GM21515 (cell line): ENCODE data around the gene OR52H1.

Experiments used
- ATAC-seq: cut with Tn5 transposase; IDR thresholded peaks from one replicate; pipeline ENCODE4 v1.9.1; 2021; ENCODE audit not compliant: unreplicated experiment

Gene OR52H1

DNA sequence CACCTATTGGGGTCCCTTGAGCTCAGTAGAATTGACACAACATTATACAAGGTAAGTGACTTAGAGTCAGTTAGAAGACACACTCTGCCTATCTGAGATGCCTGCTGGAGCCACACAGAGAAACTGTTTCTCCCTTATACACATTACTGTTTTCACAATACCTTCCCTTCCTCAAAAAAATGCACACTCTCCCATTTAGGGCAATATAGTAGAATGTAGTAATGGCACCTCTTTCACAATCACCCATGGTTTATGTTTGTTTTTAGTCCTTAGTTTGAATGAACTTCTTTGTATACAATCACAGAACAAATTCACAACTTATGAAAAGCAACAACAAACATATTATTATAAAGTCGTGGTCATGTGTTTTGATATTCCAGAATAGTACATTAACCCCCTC is 14.3 kb downstream of the OR52H1 start:
- no peak for ATAC-seq

DNA sequence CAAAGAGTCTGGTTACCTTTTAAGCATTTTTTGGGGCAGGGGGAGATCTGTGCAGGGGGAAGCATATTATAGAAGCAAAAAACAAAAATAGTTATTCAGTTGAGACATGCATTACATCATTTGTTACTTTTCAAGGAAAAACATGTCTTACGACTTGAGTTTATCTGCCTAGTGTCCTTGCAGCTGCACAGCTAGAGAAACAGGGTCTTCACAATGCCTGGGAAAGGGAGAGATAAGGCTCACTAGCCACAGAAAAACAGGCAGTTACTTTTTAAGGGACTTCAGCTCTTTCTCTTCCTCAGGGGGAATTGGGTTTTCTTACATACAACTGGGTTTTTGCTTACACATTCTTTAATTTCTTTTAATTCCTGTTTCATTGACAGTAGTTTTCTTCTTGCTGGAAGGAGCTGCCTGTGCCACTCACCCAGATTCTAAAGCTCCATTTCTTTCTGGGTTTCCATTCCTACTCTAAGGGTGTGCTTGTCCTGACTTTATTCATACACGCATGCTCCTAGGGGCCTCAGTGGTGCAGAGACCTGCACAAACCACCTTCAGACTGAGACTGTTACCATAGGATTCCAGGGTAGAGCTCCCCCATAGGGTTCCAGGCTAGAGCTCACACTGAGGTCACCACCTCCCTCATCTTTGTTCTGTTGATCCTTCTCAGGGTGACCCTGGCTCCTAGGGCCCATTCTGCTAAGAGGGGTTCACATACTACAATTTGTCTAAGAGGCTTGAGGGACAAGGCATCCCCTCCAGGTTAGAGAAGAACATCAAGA is 17.1 kb downstream of the OR52H1 start:
- ATAC-seq: no peak

DNA sequence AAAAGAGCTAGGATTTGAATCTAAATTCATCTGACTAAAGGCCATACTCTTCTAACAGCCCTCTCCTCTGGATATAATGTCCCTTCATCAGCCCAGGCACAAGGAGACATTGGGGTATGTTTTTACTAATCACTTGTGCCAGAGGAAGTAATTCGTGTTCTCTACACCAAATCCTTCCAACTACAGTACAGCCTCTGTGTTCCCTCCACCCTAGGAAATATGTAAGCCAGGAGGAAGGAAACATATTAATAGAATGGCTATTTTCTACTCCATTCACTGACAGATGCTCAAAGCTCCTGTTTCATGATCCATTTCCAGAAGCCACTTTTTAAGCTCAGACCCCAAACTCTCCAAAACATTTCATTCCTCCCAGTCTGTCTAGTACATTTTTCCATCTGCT is 19.8 kb downstream of the OR52H1 start:
- no peak for ATAC-seq

DNA sequence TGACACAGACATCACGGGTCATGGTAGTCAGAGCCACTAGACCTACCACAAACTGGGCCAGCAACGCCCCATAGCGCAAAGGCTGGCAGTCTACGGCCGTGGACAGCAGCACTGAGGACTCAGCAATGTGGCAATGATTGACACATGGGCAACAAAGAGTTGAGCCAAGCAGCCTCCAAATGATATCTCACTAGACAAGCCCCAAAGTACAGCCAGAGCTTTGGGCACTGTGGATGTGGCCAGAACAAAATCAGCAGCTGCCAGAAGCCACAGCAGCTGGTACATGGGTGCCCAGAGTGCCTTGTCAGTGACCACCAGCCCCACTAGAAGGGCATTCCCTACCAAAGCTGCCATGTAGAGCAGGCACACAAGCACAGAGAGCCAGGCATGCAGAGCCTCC is 20.6 kb downstream of the OR52H1 start:
- ATAC-seq: no peak

DNA sequence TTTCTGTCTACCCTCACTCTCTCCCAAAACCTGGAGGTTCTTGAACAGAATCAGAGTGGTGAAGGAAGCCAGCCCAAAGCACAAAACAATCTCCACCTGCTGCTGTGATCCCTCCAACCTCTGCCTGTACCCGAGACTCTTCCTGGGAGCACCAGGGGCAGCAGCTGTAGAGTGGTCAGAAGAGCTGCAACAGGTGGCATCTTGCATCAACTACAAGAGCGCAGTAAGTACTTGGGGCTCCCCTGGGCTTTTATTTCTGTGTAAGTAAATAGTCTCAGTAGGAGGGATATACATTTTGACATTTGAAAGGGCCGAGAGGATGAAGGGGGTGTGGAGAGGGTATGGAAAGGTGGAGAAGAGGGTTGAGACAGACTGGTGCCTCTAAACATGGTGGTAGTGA is 23.6 kb downstream of the OR52H1 start:
- no peak for ATAC-seq

DNA sequence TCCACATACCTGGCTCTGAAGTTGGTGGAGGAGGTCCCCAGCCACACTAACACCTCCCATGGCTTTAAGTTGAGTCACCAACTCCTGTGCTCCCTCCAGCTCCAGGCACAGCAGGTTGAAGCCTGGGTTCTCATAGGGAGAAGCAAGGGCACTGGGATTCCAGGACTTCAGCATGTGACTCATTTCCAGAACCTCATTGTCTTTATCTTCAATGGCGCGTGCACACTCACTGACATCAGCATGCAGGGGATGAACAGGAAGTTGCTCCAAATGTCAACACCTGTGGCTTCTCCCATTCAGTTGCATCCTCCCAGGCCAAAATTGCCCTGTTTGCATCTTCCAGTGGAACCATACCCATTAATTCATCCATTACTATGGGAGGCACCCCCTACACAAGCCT is 26.0 kb downstream of the OR52H1 start:
- no peak for ATAC-seq

DNA sequence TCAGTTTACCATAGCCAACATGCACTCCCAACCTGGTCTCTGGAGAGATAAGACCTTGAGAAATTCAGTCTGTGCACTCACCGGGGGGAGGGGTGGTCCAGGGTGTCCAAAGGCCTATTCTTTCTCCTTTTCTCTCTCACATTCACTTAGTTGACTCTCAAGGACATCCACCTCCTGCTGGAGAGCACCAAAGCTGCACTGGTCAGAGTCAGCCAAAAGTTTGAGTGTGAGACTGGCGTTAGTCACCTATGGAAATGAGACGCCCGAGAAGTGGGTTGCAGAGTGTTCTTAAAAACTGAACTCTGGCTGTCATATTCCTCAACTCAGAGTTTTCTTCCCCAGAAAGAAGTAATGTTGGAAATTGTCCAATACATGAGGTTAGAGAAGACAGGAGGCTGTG is 26.8 kb downstream of the OR52H1 start:
- no peak for ATAC-seq

DNA sequence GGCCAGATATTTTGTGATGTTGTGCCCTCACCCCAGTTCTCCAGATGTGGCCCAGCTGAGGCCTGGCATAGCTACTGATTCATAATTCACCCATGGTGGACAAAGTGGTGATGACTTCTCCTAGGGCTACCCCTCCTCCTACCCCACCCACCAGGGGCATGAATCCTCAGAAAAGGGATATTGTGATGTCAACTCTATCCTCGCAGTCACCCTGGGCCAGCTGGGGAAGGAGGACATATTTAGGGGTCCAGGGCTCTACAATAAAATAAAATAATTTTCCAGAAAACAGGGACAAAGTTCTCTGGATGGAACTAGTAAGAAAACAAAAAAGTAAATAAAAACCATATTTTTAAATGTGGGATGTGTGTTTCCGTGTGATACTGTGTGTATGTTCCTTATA is 31.7 kb downstream of the OR52H1 start, which contains the start of gene UBQLNL:
Gene UBQLNL, minus strand, starts transcription at position 101 of the 400 bp plus-strand sequence. CDS start 258 bp downstream, outside the sequence.
- no peak for ATAC-seq

DNA sequence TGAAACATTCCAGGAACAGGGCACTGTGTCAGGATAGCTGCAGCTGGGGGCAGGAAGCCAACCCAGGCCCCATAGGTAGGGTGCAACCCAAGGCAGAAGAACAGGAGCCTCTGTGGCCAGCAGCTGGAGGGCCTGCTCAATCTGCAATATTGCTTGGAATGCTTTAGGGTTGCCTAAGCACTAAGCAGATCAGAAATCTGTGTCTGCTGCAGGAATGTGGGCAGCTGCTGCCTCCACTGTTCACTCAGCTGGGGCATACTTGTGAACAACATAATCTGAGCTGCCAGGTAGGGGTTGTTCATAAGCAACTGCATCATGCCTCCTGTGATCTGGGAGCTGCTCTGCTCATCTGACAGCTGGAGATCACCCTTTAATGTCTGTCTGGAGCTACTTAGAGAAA is 33.5 kb downstream of the OR52H1 start:
- no peak for ATAC-seq

DNA sequence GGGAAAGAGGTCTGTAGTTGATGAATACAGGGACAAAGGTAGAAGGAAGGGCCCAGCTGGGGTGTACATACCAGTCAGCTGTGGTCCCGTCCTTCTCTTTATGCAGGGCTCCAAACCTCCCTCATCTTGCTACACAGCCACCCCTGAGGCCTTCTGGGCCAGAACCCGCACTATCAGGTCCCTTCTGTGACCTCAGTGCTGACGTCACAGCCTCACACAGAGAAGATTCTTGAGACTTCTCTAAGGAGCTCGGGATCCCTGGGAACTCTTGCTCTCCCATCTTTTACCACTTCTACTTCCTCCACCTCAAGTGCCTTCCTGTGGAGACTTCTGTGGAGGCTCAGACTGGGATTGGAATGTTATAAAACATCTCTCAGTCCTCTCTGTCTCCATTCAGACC is 38.5 kb downstream of the OR52H1 start, which contains the start of gene UBQLN3:
Gene UBQLN3, minus strand, starts transcription at position 155 of the 400 bp plus-strand sequence. CDS start 399 bp downstream, outside the sequence.
- ATAC-seq: no peak

DNA sequence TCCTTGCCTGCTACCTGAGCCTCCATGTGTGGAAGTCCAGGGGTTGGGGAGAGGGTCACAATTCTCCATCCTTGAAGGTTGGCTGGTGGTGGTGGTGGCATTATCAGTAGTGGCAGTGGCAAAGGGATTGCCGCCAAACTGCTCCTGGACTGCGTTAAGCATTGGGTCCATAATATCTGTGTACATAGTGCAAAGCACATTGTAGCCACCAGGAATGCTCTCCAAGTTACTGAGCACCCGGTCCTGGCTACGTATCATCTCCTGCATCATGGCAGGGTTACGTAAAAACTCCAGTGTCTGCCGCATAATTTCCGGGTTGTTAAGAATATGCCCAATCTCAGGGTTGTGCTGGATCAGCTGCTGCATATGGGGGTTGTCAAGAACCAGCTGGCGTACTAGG is 39.7 kb downstream of the OR52H1 start:
- no peak for ATAC-seq

DNA sequence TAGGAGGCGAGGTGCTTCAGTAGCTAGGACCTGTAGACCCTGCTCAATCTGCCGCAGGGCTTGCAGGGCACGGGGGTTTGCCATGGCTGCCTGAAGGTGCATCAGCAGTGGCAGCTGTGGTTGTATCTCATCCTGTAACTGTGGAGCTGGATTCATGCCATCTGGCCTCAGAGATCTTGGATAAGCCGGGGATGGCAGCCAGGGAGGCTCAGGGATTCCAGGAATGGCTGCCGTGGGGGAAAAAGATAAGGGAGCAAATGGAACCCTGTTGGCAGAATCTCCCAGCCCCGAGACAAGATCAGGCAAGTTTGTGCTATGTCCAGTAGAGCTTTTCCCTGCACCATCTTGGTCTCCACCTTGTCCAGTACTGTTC is 40.4 kb downstream of the OR52H1 start:
- ATAC-seq: no peak

DNA sequence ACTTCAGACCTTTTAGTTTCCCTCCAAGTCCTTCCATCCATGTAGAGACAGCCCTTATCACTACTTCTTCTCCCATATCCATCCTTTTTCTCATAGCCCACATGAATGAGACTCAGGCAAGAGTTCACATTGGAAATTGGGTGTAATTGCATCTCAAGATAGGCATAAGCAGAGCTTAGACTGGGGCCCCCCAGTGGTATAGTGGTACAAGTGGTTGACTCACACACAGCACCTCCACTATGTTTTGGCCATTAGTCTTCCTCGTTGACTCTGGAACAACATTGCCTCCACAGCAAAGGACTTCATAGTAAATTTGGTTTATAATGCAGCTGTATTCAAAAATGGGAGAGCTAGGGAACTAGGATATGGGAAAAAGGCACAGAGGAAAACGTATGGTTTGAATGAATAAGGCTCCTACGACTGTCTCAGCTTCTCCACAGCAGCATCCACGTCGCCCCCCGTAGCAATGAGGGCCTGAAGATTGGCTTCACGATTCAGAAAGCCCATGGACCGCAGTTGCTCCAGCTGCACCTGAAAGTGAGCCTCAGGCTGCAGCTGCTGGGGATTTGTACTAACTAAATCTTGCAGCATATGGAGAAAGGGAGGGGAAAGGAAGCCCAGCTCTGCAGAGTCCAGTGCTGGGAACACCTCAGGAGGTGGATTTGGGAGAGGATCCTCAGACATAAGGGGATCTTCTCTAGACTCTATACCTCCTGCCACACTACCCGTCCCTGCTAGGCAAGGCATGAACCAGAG is 41.0 kb downstream of the OR52H1 start:
- ATAC-seq: no peak

DNA sequence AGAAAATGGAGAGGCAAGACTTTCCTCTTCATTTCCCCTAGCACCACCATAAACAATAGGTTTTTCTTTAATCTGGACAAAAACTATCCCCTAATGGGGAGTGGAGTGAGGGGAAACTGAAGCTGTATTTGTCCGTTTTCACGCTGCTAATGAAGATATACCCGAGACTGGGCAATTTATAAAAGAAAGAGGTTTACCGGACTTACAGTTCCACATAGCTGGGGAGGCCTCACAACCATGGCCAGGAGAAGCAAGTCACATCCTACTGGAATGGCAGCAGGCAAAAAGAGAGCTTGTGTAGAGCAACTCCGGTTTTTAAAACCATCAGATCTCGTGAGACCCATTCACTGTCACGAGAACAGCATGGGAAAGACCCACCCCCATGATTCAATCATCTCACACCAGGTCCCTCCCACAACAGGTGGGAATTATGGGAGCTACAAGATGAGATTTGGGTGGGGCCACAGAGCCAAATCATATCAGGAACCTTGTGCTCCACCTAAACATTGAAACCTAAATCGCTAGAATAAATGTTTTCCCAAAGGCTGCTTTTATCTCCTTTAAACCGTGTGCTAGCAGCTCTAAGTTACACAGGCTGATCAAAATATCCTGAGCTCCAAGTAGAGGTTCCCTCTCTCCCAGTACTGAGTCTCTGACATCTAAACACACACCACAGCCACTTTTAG is 42.8 kb downstream of the OR52H1 start:
- ATAC-seq: no peak

DNA sequence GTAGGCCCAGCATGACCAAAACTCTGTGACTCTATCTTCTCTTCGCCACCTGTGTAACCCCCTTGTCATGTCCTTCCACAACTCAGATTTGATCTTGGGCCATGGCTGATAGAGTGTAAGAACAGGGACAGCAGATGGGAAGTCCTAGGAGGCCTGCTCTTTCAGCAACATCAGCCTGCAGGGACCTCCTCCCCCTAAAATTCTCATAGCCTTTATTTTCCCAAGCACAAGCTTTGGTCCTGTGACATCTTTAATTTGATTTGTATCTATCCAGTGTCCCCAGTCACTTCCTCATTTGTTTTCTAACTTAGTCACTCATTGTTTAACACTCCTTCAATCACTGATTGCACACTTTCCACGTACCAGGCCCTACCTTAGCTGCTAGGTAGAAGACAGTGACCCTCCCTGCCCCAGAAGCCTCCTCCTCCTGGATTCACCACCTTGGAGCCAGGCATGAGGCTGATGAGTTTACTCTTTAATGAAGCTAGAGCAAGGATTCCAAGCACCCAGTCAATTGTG is 43.9 kb downstream of the OR52H1 start:
- no peak for ATAC-seq

DNA sequence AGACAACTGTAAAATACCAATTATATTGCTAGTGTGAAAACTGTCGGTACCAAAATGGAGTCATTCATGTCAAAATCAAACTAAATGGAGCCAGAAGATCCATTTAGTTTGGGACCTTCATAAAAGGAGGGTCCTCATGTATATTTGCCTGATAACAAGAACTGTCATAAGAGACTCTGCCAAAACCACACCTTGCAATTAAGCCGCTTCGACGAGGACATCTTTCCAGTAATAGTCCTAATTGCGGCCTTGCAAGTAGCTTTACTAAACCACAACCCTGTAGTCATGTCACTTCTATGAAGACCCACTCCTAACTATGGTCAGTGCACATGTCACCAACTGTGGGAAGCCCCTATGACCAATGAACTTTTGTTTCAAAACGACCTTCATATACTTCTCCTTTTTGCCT is 47.9 kb downstream of the OR52H1 start:
- no peak for ATAC-seq

DNA sequence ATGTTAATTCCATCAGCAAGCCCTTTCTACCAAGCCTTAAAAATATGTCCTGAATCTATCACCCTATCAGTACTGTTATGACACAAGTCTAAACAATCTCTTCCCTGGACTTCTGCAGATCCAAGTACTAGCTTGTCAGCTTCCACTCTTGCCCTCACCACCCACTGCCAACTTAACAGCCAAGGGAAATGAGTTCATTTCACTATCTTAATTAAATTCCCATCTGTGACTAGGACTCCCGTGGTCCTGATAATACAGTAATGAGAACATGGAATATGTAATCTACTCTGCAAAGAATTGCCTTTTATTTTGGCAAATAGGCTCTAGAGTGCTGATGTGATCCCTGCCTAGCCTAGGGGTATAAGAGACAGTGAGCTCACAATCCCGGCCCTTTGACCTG is 48.7 kb downstream of the OR52H1 start:
- no peak for ATAC-seq
